ENCODE results near the gene MEG3.

The MEG3 gene

DNA sequence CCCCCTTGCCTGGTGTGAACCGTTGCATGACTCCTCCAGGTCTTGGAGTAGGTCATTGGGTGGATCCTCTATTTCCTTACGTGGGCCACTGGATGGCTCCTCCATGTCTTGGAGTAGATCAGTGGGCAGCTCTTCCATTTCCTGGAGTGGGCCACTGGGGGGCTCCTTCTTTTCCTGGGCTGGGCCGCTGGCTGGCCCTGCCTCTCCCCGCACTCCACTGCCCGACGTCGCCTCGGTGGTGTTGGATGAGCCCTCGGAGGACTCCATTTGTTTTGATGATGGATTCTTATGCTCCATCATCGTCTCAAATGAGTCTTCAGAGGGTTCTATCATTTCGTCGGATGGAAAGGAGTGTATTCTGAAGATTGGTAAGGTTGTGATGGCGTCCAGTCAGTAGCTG, 58.5 kb downstream of the MEG3 start:
- DNase-seq = no peak

DNA sequence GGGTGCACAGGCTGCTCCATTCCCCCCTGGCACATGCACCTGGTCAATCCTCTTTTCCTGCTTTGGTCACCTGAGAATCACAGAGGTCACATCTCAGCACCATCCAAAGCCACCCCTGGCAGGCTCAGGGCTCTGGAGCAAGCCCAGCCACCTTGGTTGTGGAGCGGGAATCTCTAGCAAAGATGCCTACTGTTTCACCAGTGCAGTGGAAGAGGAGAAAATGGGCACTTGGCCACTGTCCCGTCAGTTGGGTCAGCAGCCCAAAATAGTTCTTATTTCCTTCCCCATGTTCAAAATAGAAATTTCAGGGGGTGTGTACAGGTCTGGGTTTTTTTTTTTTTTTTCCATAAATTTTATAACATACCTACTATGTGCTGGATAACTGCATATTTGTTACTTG, 59.3 kb downstream of the MEG3 start:
- DNase-seq = no peak

DNA sequence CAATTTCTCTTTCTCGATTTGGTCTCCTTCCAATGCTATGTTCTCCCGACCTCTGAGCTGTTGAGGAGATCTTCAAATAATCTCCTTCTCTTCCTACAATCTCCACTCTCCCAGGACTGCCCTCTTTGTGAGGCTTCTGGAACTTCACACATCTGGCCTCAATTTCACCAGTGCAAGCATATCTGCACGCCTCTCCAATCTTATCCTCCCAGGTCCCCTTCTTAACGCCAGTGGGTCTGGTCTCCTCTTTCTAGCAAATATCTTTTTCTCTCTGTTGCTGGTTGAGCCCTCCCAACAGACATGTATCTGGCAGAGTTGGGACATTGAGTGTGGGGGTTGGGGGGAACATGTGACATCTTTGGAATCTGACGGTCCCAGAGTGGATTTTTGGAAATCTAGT, 59.7 kb downstream of the MEG3 start:
- no peak for DNase-seq

DNA sequence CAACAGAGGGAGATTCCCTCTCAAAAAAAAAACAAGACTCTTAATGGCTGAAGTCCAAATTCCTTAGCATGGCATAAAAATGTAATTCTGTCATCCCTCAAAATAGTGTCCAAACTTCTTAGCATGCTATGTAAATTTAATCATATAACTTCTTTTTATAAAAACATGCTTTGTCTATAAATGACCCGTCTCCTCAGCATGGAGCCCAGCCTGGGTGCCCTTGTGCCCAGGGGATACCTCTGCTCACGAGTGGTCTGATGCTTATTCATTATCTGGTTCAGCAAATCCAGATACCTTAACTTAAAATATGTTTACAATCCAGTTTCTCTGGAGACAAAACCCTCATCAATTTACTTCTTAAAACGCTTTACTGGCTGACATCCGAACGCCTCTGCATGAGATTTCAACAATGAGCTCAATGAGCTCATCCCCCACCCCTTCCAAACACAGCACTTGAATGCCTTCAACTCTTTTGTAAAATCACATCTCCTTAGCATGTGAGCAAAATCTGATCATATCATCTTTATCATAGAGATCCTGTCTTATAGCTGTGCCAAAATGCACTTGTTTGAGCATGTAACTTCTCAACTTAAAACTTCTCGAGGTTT, 61.9 kb downstream of the MEG3 start:
- DNase-seq = no peak

DNA sequence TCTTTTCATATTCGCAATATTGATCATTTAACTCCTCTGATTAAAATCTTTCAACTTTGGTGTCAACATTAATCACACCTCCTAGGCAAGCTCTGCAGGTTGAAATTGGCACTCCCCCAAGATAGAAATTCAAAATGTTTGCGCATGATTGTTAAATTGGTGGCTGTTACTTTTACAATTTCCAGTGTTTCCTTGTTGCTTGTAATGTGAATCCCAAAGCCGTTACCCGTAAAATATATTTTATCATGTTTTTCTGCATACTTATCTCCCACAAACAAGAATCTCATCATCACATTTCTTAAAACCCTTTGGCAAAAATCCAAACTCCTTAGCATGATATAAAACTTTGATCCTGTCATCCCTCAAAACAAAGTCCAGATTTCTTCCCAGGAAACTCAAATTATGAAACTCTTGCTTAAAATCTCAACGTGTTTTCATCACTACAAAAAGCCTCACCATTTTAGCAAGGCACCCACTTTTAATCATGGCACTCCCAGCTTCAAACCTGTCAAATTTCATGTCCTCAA, 62.9 kb downstream of the MEG3 start:
- no peak for DNase-seq

DNA sequence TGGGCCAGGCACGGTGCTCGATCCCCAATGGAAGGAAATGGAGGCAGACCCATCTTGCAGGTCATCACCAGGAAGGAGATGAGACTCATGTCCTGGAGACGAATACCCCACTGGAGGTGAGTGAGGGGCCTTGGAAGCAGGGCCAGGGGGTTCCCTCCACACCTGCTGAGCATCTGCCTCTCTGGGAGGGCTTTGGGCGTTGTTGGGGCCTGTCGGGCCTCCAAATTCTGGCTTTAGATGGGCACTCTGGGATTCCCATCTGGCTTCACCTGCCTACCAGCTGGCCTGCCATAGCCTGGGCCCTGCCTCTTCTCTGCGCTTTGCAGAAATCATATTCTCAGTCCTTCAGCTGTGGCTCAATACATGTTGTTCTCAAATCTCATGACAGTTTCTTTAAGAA, 63.7 kb downstream of the MEG3 start:
- DNase-seq = no peak

DNA sequence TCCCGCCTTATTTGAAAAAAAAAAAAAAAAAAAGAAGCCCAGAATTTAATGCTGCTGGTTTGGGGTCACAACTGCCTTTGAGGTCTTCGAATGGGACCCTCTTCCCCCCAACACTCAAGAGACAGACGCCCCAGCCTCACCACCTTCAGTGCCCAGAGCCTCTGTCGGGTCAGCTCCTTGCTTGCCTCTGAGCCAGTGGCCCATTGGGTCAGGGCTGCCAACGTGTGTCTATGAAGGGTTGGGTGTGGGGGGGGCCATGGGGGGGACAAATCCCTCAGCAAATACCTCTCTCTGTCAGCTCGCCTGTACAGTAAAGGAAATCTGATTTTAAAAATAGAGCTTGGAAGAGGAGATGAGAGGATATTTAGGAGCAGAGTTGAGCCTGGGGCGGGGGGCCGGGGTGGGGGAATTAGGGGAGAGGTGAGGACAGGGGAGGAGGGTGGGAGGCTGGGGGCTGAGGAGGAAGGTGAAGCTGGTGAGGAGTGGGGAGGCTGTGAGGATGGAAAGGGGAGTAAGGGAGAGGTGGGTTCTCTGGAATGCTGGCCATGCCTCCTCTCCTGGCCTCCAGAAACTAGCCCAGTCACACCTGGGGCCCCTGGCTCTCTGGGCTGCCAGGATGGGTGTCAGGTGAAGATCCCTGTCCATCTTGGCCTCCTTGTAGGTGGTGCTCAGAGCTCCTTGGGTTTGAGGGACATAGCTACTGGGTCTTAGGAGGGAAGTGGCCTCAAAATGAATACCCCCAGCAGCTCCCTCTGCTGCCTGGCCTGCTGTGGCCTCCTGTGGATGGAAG, 64.3 kb downstream of the MEG3 start:
- DNase-seq = no peak

DNA sequence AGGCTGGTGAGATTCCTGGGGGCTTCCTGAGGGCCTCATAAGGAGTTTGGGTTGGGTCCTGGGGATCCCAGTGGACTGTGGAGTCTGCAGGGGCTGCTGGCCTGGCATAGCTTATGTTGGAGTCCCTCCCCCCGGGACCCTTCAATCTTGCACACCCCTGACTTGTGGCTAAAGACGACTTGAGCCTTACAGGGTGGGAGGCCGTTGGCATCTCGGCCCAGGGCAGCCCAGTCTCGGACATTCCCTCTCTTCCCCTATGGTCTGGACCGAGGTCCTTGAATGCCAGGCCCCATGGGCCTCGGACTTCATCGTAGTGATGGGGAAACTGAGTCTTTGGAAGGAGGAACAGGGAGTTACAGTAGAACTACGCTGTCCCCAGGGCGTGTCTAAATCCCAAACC, 65.1 kb downstream of the MEG3 start:
- DNase-seq = no peak

DNA sequence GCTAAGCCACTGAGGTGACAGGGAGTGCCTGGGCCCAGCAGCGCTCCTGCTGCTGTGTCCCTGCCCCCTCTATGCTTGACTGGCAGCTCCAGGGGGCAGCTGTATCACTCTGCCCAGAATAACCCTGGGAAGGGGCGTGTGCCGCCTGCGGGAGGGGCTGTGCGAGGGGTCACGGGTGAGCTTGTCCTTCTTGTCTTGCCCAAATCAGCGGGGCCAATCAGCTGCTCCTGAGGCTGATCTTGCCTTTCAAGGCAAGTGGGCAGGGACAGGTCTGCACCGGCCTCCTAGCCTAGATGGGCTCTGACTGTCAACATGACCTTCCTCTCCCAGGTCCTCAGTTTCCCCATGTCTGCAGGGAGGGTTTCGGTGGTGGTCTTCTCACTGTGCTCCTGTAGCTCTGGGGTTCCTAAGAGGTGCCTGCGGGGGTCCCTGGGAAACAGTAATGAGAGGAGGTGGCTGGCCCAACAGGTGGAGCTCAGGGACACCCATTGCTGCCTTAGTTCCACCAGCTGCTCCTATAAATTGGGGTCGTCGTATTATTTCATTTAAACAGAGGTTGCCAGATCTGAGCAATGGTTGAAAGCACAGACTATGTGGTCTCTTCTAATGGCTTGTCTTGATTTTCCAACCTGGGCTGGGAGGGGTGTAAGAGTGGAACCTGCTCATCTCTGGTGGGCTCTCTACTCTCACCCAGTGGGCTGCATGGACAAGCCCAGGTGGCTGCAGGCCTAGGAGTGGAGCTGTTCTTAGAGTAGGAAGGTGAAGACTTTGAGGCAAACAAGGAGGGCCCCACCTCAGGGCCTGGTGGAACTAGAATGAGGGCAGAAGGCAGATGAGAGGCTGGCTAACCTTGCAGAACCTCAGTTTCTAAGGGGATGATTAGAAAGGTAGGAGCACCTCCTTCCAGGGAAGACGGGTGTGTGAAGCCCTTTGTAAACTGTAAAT, 65.9 kb downstream of the MEG3 start:
- no peak for DNase-seq

DNA sequence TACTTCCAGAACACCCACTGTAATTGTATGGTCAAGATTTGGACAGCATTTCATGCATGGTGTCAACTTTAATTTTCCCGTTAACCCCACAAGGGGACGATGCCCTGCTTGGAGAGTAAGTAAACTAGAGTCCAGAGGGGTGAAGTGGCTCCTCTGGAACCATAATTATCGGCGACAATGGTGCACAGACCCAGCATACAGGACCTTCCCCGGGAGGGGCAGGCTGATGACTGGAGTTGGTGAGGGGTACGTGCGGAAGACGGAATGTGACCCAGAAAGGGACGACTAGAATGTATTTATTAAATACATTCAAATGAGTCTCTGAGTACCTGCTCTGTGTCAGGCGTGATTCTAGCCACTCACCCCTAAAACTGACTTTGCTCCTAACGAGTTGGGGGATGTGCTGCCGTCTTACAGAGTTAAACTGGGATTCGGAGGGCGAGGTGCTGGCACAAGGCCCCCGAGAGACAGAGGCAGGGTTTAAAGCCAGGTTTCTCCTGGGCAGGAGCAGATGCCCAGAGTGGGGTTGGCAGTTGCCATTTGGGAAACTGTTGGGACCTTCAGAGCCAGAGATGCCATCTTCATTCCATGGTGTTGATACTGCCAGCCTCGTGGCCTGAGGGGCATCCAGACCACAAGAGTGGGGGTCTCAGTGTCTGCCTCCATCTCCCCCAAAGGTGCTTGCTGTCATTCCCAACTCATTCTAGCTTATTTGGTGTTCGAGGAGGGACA, 66.7 kb downstream of the MEG3 start:
- DNase-seq = no peak

DNA sequence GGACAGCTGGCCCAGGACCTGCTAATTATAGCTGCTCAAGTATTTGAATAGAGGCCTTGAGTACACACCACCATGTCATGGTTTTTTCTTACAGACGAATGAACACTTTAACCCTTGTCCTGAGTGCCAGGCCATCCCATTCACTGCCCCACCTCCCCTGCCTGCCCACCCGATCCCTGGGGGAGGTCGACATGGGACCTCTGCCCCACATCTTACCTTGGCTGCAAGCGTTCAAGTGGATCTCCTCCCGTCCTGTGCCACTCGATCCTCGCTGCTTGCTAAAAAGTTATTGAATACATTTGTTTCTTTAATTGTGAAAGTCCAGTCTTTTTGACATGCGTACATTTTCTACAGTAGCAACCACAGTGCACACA, 67.3 kb downstream of the MEG3 start:
- no peak for DNase-seq

DNA sequence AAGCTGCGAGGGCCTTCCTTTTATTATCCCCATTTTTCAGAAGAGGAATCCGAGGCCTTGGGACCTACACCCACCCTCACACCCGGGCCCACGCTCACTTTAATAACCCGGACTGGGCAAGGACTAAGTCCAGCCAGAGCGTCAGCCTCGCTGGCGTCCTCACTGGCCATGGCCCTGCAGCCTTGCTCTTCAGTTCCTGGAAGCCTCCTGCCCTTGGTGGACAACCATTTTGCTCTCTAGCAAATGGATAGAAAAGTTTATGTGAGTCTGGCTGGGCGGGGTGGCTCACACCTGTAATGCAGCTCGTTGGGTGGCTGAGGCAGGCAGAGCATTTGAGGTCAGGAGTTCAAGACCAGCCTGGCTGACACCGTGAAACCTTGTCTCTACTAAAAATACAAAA, 67.8 kb downstream of the MEG3 start:
- no peak for DNase-seq

DNA sequence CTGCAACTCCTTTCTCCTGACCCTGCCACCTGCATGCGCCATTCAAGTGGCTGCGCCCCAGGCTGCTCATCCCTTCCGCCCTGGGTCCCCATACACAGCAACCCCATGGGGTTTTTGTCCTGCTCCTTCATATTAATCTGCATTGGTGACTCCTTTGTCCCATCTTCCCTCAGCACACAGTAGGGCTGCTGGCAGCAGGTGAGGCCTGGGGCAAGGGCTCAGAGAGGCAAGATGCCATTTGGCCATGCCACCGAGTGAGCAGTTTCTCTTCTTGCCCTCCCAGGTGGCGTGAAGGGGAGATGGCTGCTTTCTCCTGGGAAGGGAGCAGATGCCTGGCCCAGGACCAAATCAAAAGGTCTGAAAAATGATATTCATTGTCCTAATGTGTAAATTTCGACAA, 68.5 kb downstream of the MEG3 start:
- DNase-seq = no peak

DNA sequence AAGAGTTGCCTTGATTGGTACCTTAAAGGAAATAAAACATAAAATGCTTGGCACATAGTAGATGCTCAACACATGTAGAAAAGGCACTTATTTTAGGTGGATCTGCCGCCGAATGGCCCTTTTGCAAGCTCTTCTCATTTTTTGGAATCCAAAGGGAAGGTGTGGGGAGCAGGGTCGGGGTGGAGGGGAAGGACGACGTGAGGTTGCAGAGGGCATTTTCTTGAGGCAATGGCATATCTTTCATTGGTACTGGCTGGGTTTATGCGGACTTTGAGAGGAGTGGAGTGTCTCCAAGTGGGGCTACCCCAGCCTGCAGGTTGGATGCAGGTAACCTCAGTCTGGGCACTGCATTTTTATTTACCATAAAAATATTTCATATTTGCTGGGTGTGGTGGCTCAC, 69.5 kb downstream of the MEG3 start:
- DNase-seq = no peak

DNA sequence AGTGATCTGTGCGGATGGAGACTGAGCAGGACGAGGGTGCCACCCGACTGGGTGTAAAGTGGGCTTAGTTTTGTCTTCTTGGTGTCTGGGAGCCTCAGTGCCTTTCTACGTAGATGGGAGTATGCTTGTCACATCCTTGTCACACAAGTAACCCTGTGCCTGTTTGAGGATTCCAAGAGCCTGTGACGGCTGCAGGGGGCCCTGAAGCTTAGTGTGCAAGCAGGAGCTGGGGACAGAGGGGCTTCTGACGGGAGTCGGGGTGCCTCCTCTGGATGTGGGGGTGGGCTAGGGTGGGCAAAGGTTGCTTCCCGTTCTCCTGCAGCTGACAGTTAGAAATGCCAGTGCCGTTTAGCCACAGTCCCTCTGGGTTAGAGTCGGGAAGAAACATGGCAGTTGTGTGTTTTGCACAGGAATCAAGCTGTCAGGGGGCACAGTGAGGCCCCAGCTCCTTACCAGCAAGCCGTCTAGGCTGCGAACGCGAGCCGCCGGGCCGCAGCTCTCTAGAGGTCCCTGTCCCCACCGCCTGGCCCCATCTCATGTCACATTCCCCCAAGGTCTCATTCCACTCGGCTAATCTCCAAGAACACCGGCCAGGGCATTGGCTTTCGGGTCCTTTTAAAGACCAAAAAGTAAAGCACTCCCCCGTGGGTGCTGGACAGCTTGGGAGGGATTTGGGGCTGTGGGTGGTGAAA, 70.6 kb downstream of the MEG3 start:
- DNase-seq = no peak

DNA sequence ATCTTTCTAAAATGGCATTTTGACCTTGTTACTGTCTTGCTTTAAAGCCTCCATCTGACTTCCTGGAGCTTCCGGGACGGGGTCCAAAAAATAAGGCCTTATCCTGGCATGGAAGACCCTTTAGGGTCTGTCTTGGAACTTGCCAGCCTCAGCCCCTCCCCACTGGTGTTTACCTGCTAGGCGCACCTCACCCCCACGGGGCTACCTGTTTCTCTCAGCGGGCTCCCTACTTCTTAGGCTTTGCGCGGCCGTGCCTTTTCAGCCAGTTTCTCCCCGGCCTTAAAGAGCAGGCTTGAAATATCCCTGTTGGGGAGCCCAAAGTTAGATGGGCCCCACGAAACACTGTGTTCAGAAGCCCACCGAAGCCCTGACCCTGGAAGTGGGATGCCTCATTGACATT, 72.5 kb downstream of the MEG3 start:
- DNase-seq = no peak

DNA sequence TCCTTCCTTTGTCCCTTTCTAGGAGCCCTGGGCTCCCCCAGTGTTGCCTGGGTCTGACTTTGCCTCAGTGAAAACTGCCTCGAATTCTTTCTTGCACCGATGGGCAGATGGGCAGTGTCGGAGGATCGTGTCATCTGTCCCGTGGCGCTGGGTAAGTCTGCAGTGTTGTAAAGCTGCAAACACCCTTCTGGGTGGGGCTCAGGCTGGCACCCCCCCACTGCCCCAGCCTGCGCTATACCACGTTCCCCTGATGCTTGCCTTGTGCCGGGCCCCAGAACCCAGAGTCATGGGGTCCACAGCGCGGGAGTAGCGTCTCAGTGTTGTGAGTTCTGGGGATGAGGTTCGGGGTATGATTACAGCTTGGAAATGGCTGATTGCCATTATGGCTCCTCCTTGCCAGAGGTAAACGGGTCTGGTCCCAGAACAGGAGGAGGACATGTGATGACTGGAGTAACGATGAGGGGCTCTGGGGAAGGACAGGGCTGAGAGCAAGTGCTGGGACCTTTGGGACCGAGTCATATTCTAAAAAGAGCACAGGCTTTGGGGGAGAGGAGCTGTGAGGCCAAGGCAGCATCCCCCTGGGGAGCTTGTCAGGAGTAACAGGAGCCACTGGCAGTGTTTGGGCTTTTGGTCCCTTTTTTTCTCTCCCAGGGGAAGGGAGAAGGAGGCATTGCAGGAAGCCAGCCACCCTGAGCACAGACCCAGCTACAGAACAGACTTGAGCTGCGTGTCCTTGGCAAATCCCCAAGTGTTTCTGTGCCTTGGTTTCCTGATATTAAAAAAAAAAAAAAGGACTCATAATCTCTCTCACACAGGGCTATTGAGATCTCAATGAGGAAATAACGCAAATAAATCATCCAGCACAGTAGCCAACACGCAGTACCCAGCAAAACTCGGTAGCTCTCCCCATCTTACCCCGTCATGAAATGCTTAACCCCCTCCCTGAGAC, 73.3 kb downstream of the MEG3 start:
- no peak for DNase-seq

DNA sequence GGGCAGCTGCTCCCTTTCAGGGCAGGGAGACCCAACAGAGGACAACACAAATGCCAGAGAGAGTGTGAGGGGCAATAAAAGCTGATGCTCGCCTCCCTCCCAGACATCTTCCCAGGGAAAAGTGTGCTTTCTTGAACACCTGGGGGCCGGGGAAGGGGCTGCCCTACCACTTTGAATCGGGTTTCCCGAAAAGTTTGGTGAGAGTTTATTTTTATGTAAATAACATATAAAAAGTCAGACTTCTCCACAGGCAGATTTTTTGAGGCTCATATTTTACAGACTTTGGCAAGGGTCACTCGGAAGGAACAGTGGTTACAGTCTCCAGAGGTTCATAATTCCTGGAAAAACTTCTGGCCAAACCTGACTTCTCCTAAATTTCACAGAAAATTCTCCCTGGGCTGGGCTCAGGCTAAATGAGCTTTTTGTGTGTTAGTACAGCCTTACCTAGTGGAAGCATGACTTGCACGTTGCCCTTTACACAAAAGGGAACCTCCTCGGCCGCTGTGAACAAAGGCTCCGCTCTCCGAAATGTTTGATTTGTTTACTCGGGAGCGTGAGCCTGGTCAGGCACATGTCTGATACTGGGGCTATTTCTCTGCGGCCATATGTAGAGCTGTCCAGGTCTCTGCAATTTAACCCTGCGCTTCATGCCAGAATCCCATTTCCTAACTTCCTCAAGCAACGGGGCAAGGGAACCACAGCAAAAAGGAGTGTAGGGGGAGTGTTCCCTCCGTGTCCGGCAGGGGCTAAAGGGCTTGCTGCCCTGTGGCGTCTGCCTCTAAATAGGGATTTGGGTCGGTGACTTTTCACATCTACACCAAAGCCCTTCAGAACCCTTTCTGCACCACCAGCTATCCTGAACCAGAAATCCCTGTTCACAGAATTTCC, 74.2 kb downstream of the MEG3 start:
- no peak for DNase-seq

DNA sequence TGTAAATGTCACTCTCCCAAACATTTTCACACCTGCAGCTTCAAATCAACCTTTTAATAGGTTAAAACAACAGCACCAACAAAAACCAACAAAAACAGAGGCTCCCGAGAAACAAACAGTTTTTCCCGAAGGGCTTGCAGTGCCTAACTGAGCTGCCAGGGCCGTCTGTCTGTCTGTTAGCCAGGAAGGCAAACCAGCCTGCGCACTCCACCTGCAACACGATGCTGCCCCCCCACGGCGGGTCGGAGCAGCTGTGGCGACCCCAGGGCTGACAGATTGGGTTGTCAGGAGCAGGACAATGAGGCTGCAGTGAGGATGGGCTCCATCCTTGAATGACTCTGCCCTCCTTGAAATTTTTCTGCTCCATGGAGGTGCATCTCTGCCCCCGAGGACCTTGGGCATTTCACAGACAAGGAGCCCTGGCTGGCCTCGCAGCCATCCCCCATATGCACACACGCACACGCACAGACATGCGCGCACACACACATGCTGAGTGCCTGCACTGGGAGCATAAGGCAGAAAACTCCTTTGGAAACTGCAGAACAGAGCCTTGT, 75.0 kb downstream of the MEG3 start:
- no peak for DNase-seq

Measured in CD4-positive, alpha-beta T cell treated with Interferon alpha-2 for 1 hour (primary cell).